Lung (tissue), 12 donors: ENCODE measurements around the gene SPSB2. TPM values are rescaled to one million over a fixed set of nuclear protein-coding genes. Genes with fewer than 3 reads are reported as not detected.

ENCODE experiments used
- ATAC-seq: fragments of 200-7000 bp; cut with Tn5 transposase; one replicate; pipeline ENCODE4 v1.9.1; 2020; ENCODE audit warnings: moderate number of reproducible peaks; ENCODE audit not compliant: insufficient read depth, low FRiP score
- DNase-seq, 3 donors: peaks; one replicate each; pipeline ENCODE4 v3.0.0-alpha.2; 2013 to 2017
- H3K27ac ChIP-seq, 2 donors: one replicate each; pipeline ENCODE4 v1.5.1; 2013; ENCODE audit warnings: mild to moderate bottlenecking in 2 of 2, moderate library complexity in 2 of 2, control low read depth in 1 of 2, inconsistent platforms in 1 of 2, low read depth in 1 of 2, low read length in 1 of 2
- H3K27me3 ChIP-seq, 3 donors: one replicate each; pipeline ENCODE4 v1.5.1; 2013; ENCODE audit warnings: low read length in 2 of 3; ENCODE audit not compliant: control insufficient read depth in 3 of 3, insufficient read depth in 3 of 3
- H3K36me3 ChIP-seq, 4 donors: one replicate each; pipeline ENCODE4 v1.5.1; 2013; ENCODE audit warnings: low read length in 4 of 4, mild to moderate bottlenecking in 1 of 4, moderate library complexity in 1 of 4; ENCODE audit not compliant: control insufficient read depth in 4 of 4, insufficient read depth in 4 of 4
- H3K4me1 ChIP-seq, 5 donors: one replicate each; pipeline ENCODE4 v1.5.1; 2013; ENCODE audit warnings: low read length in 5 of 5, mild to moderate bottlenecking in 2 of 5, moderate library complexity in 1 of 5; ENCODE audit not compliant: control insufficient read depth in 5 of 5, insufficient read depth in 5 of 5
- H3K4me3 ChIP-seq: one replicate; pipeline ENCODE4 v1.5.1; 2013; ENCODE audit warnings: mild to moderate bottlenecking, control low read depth, moderate library complexity
- H3K9ac ChIP-seq, 2 donors: one replicate each; pipeline ENCODE4 v1.5.1; 2013; ENCODE audit warnings: low read length in 2 of 2, control low read depth in 1 of 2; ENCODE audit not compliant: insufficient read depth in 1 of 2
- H3K9me3 ChIP-seq, 4 donors: one replicate each; pipeline ENCODE4 v1.5.1; 2013; ENCODE audit warnings: low read length in 3 of 4, mild to moderate bottlenecking in 1 of 4, moderate library complexity in 1 of 4; ENCODE audit not compliant: control insufficient read depth in 4 of 4, insufficient read depth in 3 of 4
- WGBS, 2 donors: extraction: QIAGEN DNeasy Blood & Tissue Kit; methylation state at CpG; one replicate each; pipeline ENCODE4 v1.1.7; 2013; 5-methylcytosine and 5-hydroxymethylcytosine counted together
- polyA plus RNA-seq, 2 donors: library from polyadenylated mRNA; stranded (reverse); fragments of 200-250 nt; gene quantifications; one replicate each; pipeline ENCODE4 v1.2.1, GENCODE V29; 2013
- total RNA-seq, 2 donors: library from RNA; depleted of rRNA in 1 of 2; stranded (reverse); fragments of >200 nt in 1 of 2; gene quantifications; one replicate each; pipeline ENCODE4 v1.2.1, GENCODE V29; 2014 to 2021
- TF ChIP-seq, protein P1 (sequence below): IDR thresholded peaks from 2 replicates; pipeline ENCODE4 v1.5.1; 2012; ENCODE audit warnings: mild to moderate bottlenecking; ENCODE audit errors: control extremely low read depth, extremely low read depth
- donor health status: control.
- donor health status: control.
- donor health status: Bipolar disorder and iron deficiency.
- donor health status: healthy.
- donor health status: DM: yes; HTN: yes; CAD: no.

SPSB2 gene
- total and polyA plus RNA-seq, 4 donors: 21.0 to 39.8 (median 31.4) TPM

DNA sequence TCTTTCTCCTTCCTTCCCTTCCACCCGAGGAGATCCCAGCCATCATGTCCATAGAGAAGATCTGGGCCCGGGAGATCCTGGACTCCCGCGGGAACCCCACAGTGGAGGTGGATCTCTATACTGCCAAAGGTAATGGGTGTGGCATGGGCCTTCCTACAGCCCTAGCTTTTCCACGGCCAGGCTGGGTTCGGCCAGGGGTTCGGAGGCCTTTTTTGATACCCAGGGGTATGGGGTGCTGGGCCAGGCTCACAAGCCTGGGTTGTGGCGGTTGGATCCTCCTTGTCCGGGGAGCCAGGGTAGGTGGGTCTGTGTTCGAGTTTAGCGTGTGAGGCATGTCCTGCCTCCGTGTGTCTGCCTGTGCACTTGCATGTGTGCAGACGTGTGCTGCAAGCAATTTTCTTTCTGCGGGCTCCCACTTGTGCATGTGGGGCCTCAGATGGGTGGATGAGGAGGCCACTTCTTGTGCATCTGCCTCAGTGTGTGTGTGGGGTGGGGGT lies 42.7 kb upstream of the SPSB2 start:
- WGBS, 2 donors: 83 to 86% methylated on average over 14 of the region's 14 CpGs
- TF ChIP-seq, protein P1, sequence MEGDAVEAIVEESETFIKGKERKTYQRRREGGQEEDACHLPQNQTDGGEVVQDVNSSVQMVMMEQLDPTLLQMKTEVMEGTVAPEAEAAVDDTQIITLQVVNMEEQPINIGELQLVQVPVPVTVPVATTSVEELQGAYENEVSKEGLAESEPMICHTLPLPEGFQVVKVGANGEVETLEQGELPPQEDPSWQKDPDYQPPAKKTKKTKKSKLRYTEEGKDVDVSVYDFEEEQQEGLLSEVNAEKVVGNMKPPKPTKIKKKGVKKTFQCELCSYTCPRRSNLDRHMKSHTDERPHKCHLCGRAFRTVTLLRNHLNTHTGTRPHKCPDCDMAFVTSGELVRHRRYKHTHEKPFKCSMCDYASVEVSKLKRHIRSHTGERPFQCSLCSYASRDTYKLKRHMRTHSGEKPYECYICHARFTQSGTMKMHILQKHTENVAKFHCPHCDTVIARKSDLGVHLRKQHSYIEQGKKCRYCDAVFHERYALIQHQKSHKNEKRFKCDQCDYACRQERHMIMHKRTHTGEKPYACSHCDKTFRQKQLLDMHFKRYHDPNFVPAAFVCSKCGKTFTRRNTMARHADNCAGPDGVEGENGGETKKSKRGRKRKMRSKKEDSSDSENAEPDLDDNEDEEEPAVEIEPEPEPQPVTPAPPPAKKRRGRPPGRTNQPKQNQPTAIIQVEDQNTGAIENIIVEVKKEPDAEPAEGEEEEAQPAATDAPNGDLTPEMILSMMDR: no peak
- H3K27ac ChIP-seq: no peak overlapping the region
- no peaks in the 10 kb centered on the region for H3K9me3 ChIP-seq
- H3K4me1 ChIP-seq: peaks cover 0 to 14% (median 11%) of the 10 kb centered on the region in 5 donors
- peaks cover 0 to 24% (median 13%) of the 10 kb centered on the region in 3 donors for H3K27me3 ChIP-seq
- H3K4me3 ChIP-seq: no peak overlapping the region
- ATAC-seq (no peak), DNase-seq (no peak)
- H3K9ac ChIP-seq: no peak overlapping the region
- peaks cover 0 to 7% (median 0%) of the 10 kb centered on the region in 4 donors for H3K36me3 ChIP-seq

DNA sequence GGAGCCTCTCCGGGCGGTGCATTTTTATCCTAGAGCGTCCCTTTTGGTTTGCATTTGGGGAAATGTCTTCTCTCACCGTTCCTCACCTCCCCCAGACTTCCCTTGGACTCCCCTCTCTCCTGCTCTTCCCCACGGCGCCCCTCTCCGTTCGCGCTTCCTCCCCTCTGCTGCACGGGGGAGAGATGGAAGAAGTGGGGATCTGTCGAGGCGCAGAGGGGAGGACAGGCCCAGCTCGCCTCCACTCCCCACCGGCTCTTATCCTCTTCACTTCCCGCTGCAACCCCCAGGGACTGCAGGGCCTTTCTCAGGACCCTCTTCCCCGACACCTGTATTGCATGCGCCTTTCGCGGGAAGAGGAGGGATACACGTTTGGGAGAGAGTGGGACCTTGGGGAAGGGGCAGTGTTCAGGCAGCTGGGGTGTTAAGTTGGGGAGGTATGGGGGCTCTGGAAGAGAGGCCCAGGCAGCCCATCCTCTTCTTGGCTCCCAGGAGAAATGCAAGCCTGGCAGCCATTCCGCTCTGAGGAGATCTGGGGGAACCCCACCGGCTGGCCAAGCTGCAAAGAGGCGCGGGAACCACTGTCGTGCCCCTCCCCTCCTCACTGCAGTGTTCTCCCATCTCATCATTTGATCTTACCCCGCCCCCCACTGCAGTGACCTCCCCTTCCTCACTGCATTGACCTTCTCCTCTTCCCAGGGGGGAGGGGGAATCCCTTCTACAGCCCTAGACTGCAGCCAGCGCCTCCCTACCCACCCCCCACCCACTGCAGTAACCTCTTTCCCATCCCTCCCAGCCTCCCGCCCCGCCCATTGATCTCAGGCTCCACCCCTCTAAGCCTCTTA lies 42.1 kb upstream of the SPSB2 start:
- Histone ChIP-seq H3K27me3 (peaks cover 0 to 24% (median 13%) of the 10 kb centered on the region in 3 donors), H3K4me1 (peaks cover 0 to 14% (median 11%) of the 10 kb centered on the region in 5 donors), H3K9ac (no peak overlapping the region), H3K36me3 (peaks cover 0 to 7% (median 0%) of the 10 kb centered on the region in 4 donors), H3K9me3 (no peaks in the 10 kb centered on the region), H3K27ac (peak overlapping the region in 1 of 2 donors; percentile 20), H3K4me3 (peak overlapping the region; percentile 52)
- TF ChIP-seq, protein P1: no peak
- ATAC-seq (no peak), DNase-seq (no peak)
- 24 to 27% methylated on average over 27 to 29 of the region's 29 CpGs for WGBS, 2 donors

DNA sequence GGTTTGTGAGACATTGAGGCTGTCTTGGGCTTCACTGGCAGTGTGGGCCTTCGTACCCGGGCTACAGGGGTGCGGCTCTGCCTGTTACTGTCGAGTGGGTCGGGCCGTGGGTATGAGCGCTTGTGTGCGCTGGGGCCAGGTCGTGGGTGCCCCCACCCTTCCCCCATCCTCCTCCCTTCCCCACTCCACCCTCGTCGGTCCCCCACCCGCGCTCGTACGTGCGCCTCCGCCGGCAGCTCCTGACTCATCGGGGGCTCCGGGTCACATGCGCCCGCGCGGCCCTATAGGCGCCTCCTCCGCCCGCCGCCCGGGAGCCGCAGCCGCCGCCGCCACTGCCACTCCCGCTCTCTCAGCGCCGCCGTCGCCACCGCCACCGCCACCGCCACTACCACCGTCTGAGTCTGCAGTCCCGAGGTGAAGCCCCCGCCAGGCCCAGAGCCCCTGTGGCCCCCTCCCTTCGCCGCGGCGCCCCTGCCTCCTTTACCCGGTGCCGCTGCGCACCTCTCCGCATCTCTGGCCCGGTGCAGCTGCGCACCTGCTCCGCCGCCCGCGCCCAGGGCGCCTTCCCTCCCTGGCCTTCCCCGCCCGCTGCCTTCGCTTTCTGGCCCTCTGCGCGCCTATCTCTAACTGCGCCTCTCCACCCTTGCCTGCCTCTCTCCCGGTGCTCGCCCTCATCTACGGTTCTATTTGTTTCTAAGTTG lies 41.3 kb upstream of the SPSB2 start, which contains the start of gene ENO2:
TSS of gene ENO2 (plus strand) at position 335 of the 701 bp plus-strand sequence. CDS start 1,253 bp downstream, outside the sequence.
- peak; percentile 53 to 67 (median 57) for DNase-seq
- TF ChIP-seq, protein P1: no peak
- ATAC-seq: peak; percentile 82
- Histone ChIP-seq H3K27ac (peak within 1 kb of the TSS; percentile 49 to 75), H3K4me3 (peak within 1 kb of the TSS; percentile 52), H3K9me3 (no peaks in the 10 kb centered on the region), H3K4me1 (peaks cover 0 to 14% (median 11%) of the 10 kb centered on the region in 5 donors), H3K9ac (no peak within 1 kb of the TSS), H3K27me3 (peaks cover 0 to 24% (median 13%) of the 10 kb centered on the region in 3 donors), H3K36me3 (peaks cover 0 to 7% (median 0%) of the 10 kb centered on the region in 4 donors)
- WGBS, 2 donors: 0 to 1% methylated on average over 56 to 68 of the region's 68 CpGs
